Measurements from ENCODE around the gene AQP5. TPM values are rescaled to one million over a fixed set of nuclear protein-coding genes. Genes with fewer than 3 reads are reported as not detected.

Gene AQP5
- total and polyA plus RNA-seq, 2 donors (not counting 3 experiments of a cell fraction or from before 2014, with no cell fraction given) = 0.95 to 2.3 TPM

DNA sequence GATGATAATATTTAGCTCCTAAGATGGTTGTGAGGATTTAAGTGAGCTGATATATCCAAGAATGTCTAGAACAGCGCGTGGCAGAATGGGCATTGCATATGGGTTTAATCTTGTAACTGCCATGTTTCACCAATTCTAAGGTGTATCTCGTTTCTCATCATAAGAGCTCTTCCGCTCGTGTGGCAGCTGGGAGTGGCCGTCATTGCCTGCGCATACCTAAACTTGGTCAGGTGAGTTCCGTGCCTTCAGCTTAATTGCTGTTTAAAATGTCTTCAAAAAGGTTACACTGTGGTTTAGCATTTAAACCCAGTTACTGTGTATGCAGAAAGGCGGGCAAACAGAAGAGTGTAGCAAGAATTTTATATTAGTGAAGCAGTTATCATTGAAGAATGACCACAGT, 15.6 kb upstream of the AQP5 start:
- Histone ChIP-seq H3K4me1 (ENCODE audit: control insufficient read depth, extremely low read depth, insufficient read depth, low read length) (peaks cover 11% of the 10 kb centered on the region), H3K79me2 (ENCODE audit: control insufficient read depth, insufficient read depth, low read length) (no peaks in the 10 kb centered on the region), H4K20me1 (replicated peaks; ENCODE audit: control insufficient read depth, extremely low read depth, insufficient read depth, low read length) (no peaks in the 10 kb centered on the region), H3K27me3 (ENCODE audit: control insufficient read depth in 2 of 2, insufficient read depth in 2 of 2, low read length in 2 of 2) (no peaks in the 10 kb centered on the region), H3K9me1 (replicated peaks; ENCODE audit: control insufficient read depth, extremely low read depth, insufficient read depth, low read length) (no peaks in the 10 kb centered on the region), H3K36me3 (ENCODE audit: control insufficient read depth in 2 of 2, extremely low read depth in 1 of 2, insufficient read depth in 2 of 2, low read length in 2 of 2) (no peaks in the 10 kb centered on the region), H3K9ac (replicated peaks; ENCODE audit: extremely low read depth, insufficient read depth, low read length) (no peak overlapping the region), H3K9me3 (replicated peaks; ENCODE audit: control insufficient read depth, insufficient read depth, low read length) (no peaks in the 10 kb centered on the region), H3K27ac (ENCODE audit: insufficient read depth, low read depth, low read length) (no peak overlapping the region), H3K4me3 (replicated peaks in 1 of 3; ENCODE audit: insufficient read depth in 1 of 3, low read depth in 1 of 3, low read length in 3 of 3) (no peak overlapping the region), H2AFZ (ENCODE audit: low read depth, low read length) (peak overlapping the region; percentile 63), H3K4me2 (ENCODE audit: insufficient read depth, low read length) (no peak overlapping the region)
- TF ChIP-seq MYC (IDR thresholded peaks at IDR 0.05; ENCODE audit: low read depth, low read length) (no peak), FOS (IDR thresholded peaks at IDR 0.05; ENCODE audit: borderline replicate concordance, insufficient read depth, low read length) (no peak), GATA2 (IDR thresholded peaks at IDR 0.05; ENCODE audit: insufficient read depth, insufficient read length, low read depth, low read length) (no peak), POLR2AphosphoS5 (IDR thresholded peaks at IDR 0.05; ENCODE audit: insufficient read depth, low read depth, low read length) (no peak), POLR2A (IDR thresholded peaks at IDR 0.05; ENCODE audit: low read depth, low read length) (no peak), EZH2 (IDR thresholded peaks at IDR 0.05; ENCODE audit: borderline replicate concordance, low read depth, low read length, severe bottlenecking) (no peak), JUN (IDR thresholded peaks at IDR 0.05; ENCODE audit: borderline replicate concordance, insufficient read depth, insufficient read length, low read depth) (no peak)
- TF ChIP-seq, protein P1, sequence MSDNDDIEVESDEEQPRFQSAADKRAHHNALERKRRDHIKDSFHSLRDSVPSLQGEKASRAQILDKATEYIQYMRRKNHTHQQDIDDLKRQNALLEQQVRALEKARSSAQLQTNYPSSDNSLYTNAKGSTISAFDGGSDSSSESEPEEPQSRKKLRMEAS (IDR thresholded peaks at IDR 0.05; ENCODE audit: insufficient read depth, insufficient read length) = no peak
- TF ChIP-seq, protein P2, sequence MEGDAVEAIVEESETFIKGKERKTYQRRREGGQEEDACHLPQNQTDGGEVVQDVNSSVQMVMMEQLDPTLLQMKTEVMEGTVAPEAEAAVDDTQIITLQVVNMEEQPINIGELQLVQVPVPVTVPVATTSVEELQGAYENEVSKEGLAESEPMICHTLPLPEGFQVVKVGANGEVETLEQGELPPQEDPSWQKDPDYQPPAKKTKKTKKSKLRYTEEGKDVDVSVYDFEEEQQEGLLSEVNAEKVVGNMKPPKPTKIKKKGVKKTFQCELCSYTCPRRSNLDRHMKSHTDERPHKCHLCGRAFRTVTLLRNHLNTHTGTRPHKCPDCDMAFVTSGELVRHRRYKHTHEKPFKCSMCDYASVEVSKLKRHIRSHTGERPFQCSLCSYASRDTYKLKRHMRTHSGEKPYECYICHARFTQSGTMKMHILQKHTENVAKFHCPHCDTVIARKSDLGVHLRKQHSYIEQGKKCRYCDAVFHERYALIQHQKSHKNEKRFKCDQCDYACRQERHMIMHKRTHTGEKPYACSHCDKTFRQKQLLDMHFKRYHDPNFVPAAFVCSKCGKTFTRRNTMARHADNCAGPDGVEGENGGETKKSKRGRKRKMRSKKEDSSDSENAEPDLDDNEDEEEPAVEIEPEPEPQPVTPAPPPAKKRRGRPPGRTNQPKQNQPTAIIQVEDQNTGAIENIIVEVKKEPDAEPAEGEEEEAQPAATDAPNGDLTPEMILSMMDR (IDR thresholded peaks at IDR 0.05; ENCODE audit: extremely low read depth in 1 of 2, insufficient read depth in 1 of 2, low read depth in 1 of 2, low read length in 2 of 2) = no peak
- dilution Hi-C loops (cut with MboI; ENCODE audit: extremely low pct_ligation_motif_present, low sequenced_read_pairs) = no loop called here
- POLR2A ChIA-PET = no interaction called here
- CTCF ChIA-PET = interaction anchor here (0.6 to 4.5 kb wide), 38 partner anchors 8 to 125 kb away, joined by 3 to 112 read pairs (median 7); partner anchors contain the start of genes AQP5 and NCKAP5L
- intact Hi-C loops (cut with micrococcal nuclease) = no loop called here
- DNase-seq (ENCODE audit: low read depth, low spot score) (no peak), FAIRE-seq (no peak)
- no TSS peak for BruUV-seq (replicated peaks)

Data from endothelial cell of umbilical vein (primary cell).